ENCODE data around the gene FOSB. TPM values are rescaled to one million over a fixed set of nuclear protein-coding genes. Genes with fewer than 3 reads are reported as not detected.

Gene FOSB
- total and polyA plus RNA-seq, 9 of the 15 experiments (the other 6 are each of a cell fraction or from before 2014, with no cell fraction given) = 0.11 to 2.7 (median 0.73) TPM

DNA sequence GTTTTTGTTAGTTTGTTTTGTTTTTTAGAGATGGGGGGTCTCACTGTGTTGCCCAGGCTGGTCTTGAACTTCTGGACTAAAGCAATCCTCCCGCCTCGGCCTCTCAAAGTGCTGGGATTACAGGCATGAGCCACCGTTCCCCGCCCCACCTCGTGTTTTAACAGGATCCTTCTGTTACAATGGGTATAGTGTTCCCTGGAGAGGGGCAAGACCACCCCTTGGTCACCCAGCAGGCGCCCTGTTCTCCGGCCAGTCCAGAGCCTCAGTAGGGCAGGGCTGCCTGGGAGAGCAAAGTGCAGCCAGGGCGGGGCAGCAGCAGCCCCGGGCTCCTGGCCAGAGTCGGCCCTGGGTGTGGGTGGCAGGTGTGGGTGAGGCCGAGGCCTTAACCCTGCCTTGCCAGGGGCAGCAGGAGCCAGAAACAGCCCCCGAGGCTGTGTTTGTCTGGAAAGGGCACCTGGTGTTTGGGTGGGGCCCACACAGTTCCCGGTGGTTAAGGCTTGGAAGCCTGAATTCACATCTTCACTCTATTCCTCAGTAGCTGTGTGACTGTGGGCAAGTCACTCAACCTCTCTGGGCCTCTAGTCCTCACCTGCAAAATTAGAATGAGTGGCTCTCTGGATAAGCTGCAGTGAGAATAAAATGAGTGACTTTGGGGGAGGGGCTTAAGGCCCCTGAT is 46.7 kb downstream of the FOSB start (continued):
- TF ChIP-seq, protein P1, sequence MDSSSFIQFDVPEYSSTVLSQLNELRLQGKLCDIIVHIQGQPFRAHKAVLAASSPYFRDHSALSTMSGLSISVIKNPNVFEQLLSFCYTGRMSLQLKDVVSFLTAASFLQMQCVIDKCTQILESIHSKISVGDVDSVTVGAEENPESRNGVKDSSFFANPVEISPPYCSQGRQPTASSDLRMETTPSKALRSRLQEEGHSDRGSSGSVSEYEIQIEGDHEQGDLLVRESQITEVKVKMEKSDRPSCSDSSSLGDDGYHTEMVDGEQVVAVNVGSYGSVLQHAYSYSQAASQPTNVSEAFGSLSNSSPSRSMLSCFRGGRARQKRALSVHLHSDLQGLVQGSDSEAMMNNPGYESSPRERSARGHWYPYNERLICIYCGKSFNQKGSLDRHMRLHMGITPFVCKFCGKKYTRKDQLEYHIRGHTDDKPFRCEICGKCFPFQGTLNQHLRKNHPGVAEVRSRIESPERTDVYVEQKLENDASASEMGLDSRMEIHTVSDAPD (CRISPR knock-in tag; IDR thresholded peaks at IDR 0.05) = no peak
- TF ChIP-seq HNRNPL (IDR thresholded peaks at IDR 0.05; ENCODE audit: low read depth, low read length) (no peak), RBM15 (IDR thresholded peaks at IDR 0.05; ENCODE audit: insufficient read depth, low read length) (no peak), DACH1 (IDR thresholded peaks at IDR 0.05; ENCODE audit: partially characterized antibody) (no peak), EGR1 (conservative IDR thresholded peaks at IDR 0.05) (0 out of 2 replicates have a peak, but pooled peaks have one; percentile 18), IRF2 (CRISPR knock-in tag; IDR thresholded peaks at IDR 0.05) (no peak), RBM25 (IDR thresholded peaks at IDR 0.05; ENCODE audit: low read depth, low read length, severe bottlenecking) (peak; percentile 92), CCNT2 (IDR thresholded peaks at IDR 0.05; ENCODE audit: borderline replicate concordance, extremely low read depth, insufficient read length, low read depth, low read length) (no peak), ZNF274 (IDR thresholded peaks at IDR 0.05; ENCODE audit: borderline replicate concordance, low read depth, low read length) (no peak), KAT7 (CRISPR knock-in tag; IDR thresholded peaks at IDR 0.05; ENCODE audit: borderline replicate concordance) (no peak), ZNF324 (CRISPR knock-in tag; IDR thresholded peaks at IDR 0.05) (no peak), SIRT6 (IDR thresholded peaks at IDR 0.05; ENCODE audit: low read depth, low read length) (peak; percentile 37), HDAC8 (tag; IDR thresholded peaks at IDR 0.05) (no peak), MTA1 (IDR thresholded peaks at IDR 0.05; ENCODE audit: borderline replicate concordance) (no peak), KLF16 (IDR thresholded peaks at IDR 0.05) (no peak), ZKSCAN1 (IDR thresholded peaks at IDR 0.05; ENCODE audit: low read depth, low read length) (no peak), GABPA (tag; conservative IDR thresholded peaks at IDR 0.05; ENCODE audit: low read depth) (no peak), SMARCA5 (IDR thresholded peaks at IDR 0.05) (peak; percentile 94)
- TF ChIP-seq, protein P2, sequence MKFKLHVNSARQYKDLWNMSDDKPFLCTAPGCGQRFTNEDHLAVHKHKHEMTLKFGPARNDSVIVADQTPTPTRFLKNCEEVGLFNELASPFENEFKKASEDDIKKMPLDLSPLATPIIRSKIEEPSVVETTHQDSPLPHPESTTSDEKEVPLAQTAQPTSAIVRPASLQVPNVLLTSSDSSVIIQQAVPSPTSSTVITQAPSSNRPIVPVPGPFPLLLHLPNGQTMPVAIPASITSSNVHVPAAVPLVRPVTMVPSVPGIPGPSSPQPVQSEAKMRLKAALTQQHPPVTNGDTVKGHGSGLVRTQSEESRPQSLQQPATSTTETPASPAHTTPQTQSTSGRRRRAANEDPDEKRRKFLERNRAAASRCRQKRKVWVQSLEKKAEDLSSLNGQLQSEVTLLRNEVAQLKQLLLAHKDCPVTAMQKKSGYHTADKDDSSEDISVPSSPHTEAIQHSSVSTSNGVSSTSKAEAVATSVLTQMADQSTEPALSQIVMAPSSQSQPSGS (CRISPR knock-in tag; IDR thresholded peaks at IDR 0.05) = no peak
- TF ChIP-seq, protein P3, sequence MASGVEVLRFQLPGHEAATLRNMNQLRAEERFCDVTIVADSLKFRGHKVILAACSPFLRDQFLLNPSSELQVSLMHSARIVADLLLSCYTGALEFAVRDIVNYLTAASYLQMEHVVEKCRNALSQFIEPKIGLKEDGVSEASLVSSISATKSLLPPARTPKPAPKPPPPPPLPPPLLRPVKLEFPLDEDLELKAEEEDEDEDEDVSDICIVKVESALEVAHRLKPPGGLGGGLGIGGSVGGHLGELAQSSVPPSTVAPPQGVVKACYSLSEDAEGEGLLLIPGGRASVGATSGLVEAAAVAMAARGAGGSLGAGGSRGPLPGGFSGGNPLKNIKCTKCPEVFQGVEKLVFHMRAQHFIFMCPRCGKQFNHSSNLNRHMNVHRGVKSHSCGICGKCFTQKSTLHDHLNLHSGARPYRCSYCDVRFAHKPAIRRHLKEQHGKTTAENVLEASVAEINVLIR (CRISPR knock-in tag; IDR thresholded peaks at IDR 0.05) = no peak
- TF ChIP-seq, protein P4, sequence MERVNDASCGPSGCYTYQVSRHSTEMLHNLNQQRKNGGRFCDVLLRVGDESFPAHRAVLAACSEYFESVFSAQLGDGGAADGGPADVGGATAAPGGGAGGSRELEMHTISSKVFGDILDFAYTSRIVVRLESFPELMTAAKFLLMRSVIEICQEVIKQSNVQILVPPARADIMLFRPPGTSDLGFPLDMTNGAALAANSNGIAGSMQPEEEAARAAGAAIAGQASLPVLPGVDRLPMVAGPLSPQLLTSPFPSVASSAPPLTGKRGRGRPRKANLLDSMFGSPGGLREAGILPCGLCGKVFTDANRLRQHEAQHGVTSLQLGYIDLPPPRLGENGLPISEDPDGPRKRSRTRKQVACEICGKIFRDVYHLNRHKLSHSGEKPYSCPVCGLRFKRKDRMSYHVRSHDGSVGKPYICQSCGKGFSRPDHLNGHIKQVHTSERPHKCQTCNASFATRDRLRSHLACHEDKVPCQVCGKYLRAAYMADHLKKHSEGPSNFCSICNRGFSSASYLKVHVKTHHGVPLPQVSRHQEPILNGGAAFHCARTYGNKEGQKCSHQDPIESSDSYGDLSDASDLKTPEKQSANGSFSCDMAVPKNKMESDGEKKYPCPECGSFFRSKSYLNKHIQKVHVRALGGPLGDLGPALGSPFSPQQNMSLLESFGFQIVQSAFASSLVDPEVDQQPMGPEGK (CRISPR knock-in tag; IDR thresholded peaks at IDR 0.05; ENCODE audit: borderline replicate concordance) = no peak
- TF ChIP-seq, protein P5, sequence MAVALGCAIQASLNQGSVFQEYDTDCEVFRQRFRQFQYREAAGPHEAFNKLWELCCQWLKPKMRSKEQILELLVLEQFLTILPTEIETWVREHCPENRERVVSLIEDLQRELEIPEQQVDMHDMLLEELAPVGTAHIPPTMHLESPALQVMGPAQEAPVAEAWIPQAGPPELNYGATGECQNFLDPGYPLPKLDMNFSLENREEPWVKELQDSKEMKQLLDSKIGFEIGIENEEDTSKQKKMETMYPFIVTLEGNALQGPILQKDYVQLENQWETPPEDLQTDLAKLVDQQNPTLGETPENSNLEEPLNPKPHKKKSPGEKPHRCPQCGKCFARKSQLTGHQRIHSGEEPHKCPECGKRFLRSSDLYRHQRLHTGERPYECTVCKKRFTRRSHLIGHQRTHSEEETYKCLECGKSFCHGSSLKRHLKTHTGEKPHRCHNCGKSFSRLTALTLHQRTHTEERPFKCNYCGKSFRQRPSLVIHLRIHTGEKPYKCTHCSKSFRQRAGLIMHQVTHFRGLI (CRISPR knock-in tag; IDR thresholded peaks at IDR 0.05) = no peak
